ENCODE measurements around the gene KCNH3.

- TF ChIP-seq CTCF (tag by site-specific recombination; IDR thresholded peaks at IDR 0.05): no peak
- 0 out of 2 replicates have a peak, but pooled peaks have one; percentile 10 for TF ChIP-seq KLF7 (tag by site-specific recombination; IDR thresholded peaks at IDR 0.05; ENCODE audit: borderline replicate concordance)
- TF ChIP-seq ZFP69B (tag by site-specific recombination; IDR thresholded peaks at IDR 0.05): no peak
- no peak for TF ChIP-seq KLF17 (tag by site-specific recombination; IDR thresholded peaks at IDR 0.05)
- 0 out of 2 replicates have a peak, but pooled peaks have one; percentile 55 for TF ChIP-seq ZBTB7A (tag by site-specific recombination; IDR thresholded peaks at IDR 0.05; ENCODE audit: low read depth)
- no peak for TF ChIP-seq KLF9 (tag by site-specific recombination; IDR thresholded peaks at IDR 0.05; ENCODE audit: low read depth)
- no peak for TF ChIP-seq ZNF324 (tag by site-specific recombination; IDR thresholded peaks at IDR 0.05)
Measured at GRCh38 chr12:49541140-49541861, 2.5 kb downstream of the KCNH3 start.

All from HEK293 (cell line).